ENCODE measurements around the gene STARD10. TPM values are rescaled to one million over a fixed set of nuclear protein-coding genes. Genes with fewer than 3 reads are reported as not detected.

Gene STARD10
- polyA plus RNA-seq, 1 donor, result 62.3 TPM

DNA sequence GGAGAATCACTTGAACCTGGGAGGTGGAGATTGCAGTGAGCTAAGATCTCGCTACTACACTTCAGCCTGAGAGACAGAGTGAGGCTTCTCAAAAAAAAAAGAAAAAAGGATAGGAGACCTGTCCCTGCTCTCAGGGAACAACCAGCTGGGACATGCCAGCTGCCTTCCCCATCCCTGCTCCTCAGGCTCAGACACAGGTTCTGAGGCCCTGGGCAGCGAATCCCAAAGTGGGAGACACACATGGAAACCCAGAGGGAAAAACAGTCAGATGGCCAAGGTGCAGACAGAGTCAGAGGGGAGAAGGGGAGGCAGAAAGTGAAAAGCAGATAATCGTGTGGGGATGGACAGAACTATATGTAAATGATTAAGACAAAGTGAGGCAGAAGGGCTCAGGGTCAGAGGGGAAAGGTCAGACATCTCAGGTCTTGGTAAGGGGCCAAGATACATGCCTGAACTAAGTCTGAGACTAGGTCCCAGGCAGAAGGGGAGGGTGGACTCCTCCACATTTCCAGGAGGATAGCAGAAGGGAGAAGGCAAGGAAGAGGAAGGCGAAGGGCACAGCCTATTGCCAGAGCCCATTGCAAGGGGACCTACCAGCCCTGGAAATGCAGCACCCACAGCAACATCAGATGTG is 14.2 kb downstream of the STARD10 start:
- DNase-seq, result no peak

DNA sequence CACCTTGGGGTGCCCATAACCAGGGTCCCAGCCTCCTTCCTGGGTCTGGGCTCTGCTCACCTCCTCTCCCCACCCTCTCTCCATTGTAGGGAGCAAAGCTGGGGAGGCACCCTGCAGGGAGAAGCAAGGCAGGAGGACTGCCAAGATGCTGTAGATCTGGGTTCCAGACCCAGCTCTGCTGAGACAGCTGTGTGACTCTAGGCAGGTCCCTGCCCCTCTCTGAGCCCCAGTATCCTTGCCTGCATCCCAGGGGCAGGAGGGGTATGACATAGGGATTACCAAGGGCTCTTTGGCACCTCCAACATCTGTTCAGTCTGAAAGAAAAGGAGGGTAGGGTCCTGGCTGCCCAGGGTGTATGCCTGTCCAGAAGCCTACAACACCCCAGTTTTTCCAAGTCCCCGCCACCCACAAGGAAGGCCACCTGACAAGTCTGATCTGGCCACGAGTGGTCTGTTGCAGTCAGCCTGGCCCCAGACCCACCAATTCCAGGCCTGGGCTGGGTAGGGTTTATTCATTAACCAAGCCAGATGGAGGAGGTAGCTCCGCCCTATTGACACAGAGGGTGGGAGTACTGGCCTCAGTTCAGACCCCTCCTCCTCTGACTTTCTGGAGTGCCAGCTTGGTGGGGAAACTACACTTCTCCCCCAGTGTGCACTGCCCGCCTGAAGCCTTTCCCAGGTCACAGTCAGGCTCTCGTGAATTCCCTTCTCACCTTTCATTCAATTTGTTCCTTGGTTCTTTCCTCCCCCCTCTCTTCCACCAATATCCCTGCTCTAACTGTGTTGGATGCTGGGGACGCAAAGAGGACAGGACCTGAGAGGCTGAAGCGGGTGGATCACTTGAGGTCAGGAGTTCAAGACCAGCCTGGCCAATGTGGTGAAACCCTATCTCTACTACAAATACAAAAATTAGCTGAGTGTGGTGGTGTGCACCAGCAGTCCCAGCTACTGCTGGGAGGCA is 15.0 kb downstream of the STARD10 start:
- DNase-seq, result no peak

DNA sequence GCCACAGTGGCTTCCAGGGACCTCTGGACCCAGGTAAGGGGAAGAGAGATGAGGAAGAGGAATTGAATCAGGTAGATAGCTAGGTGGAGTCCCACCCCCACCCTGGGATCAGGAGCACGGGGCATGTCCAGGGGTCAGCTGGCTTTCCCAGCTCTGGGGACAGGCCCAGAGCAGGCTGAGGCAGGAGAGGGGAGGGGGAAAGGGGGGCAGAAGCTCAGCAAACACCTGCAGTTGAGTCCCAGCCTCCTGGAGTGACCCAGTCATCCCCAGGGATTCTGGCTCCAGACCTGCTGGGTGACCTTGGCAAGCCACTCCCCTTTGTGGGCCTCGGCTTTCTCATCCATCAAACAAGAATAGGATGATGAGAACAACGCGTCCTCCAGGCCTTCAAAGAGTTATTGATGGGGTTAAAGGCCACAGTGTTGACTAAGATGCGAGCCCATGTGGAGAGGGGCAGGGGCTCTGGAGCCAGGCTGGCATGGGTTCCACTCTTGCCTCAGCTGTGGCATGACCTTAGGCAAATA is 16.0 kb downstream of the STARD10 start:
- no peak for DNase-seq

DNA sequence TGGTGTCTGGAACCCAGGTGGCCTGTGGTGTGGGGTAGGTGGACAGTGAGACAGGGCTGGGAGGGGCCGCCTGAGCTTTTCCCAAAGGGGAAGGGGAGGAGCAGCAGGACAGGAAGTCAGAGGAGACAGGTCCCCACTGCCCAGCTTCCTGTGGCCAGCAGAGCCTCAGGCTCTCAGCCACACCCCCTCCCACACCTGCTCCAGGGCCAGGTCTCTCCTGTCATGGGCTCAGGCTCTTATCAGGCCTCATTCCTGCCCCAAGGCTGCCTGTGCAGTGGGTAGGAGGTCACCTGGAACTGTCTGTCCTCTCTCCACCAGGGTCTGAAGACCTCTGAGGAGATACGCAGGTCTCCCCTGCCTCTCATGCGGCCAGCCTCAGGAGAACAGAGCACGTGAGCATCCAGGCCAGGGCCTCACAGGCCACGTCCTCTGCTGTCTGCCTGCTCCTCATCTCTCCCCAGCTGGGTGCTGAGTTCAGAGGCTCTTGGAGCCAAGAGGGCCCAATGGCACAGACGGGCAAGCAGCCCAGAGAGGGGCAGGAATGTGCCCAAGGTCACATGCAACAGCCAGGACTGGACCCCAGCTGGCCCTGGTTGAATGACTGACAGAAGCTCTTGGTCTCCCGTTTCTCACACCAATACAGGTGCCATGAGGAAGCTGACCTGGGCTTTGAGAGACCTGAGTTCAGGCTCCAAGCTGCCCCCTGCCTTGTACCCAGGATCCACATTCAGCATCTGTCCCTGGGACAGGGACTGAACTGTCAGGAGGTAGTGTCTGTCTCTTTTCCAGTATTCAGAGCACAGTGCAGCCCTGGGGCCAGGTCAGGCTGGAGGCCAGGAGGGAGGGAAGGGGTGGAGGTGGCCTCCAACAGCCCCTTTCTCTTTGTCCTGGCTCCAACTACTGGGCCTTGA is 16.7 kb downstream of the STARD10 start:
- no peak for DNase-seq

DNA sequence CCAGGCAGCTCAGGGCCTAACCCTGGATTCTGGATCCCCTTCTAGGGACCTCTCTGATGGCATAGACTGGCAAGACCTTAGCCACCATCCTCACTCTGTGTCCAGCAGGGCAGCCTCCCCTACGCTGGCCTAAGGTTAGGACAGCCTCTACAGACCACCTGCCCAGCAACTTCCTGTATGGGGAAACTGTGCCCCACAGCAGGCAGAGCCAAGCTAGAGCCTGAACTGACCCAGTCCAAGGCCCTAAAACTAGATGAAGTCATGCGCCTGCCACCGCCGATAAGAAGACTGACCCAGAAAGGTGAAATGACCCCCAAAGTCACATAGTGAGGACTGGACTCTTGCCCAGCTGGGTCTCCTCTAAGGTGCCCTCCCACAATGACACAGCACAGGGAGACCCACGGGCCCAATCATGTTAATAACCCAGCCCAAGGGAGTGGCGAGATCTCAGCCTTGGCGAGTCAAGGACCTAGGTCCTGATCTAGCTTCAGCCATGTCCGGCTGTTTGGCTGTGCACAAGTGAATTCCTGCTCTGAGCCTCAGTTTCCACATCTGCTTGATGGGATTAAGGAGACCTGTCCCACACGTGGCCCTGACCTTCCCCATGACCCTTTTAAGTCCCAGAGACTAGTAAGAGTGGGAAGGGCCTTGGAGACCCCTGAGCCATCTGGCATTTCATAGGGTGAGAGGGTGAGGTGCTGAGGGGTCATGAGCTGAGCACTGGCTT is 17.6 kb downstream of the STARD10 start:
- no peak for DNase-seq

DNA sequence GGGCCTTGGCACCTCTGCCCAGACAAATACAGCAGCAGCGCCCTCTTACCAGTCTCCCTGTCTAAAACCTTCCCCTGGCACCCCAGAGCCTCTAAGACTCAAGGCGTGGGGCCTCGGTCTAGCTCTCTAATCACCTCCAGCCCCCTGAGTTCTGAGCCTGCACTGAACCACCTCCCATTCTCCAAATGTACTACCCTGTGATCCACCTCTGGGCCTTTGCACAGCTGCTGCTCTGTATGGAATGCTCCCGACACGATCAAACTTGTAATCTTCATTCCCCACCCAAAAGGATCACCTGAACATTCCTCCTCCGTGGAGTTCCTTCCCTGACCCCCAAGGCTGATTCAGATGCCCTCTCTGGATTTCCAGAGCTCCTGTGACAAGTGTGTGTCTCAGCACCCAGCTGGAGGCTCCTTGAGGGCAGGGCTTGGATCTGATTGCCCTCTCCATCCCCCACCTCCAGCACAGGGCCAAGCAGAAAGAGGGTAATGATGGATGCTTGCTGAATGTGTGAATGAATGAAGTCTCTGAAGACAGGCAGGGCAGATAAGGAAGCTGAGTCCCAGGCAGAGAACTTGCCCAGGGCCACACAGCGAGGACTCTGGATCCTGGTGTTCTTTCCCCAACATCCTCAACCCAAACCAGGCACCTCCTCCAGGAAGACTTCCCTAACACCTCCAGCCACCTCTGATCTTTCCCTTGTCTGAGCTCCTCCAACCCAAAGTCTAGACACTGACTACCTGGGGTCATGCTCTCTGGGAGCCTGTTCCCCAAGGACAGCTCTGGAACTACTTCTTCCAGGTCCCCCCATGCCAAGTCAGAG is 18.3 kb downstream of the STARD10 start:
- DNase-seq, result no peak

DNA sequence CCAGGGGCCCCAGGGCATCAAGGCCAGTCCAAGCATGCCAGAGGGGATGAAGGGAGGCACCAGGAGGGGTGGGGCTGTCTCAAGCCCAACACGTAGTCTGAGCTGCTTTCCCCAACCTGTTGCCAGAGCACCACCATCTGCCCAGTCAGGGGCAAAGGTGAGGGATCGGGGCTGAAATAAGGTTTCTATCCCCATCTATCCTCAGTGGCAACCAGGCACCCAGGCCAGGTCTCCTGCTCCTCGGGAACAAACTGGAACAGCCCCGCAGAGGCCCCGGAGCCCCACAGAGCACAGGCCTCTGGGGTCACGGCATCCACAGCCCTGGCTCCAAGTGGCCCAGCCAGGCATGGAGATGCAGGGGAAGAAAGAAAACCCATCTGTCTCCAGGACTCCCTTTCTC is 19.3 kb downstream of the STARD10 start:
- DNase-seq, result no peak

DNA sequence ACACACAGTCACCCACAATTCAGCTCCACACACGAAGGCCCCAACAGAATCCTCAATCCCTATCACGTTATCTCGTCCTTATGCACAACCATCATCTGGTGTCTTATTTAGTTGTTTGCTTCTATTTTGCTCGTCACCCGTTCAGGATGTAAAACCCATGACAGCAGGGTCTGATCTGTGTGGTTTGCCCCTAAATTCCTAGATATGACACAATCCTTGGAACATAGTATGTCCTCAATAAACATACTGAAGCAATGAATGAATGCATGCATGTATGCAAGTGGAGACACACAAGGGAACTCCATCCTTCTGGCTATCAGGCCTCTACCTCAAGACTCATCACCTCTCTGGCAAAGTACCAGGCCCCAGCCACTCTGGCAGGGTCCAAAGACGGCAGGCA is 20.2 kb downstream of the STARD10 start:
- DNase-seq, result no peak

DNA sequence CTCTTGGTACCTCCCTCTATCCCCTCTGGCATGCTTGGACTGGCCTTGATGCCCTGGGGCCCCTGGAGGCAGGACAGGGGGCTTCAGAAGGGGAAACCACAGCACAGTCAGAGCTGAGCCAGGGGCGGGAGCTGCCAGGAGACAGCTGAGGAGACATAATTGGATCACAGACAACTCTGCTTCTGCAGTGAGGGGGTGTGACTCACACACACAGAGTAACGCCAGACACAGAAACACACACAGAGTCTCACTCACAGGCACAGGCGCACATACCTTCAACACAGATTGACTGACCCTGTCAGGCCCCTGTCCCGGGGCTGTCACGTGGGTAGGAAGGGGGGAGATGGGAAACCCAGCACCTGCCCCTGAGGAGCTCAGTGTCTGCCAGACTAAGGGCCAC is 20.6 kb downstream of the STARD10 start:
- DNase-seq, result peak; percentile 83

DNA sequence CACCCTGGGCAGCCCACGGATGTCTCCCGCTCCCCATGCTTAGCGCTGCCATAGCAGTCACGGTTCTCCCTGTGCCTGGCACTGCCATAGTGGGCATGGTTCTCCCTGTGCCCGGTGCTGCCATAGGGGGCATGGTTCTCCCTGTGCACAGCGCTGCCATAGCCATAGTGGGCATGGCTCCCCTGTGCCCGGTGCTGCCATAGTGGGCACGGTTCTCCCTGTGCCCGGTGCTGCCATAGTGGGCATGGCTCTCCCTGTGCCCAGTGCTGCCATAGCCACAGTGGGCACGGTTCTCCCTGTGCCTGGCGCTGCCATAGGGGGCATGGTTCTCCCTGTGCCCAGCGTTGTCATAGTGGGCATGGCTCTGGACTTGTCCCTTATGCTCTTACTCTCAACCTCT is 21.8 kb downstream of the STARD10 start:
- no peak for DNase-seq

DNA sequence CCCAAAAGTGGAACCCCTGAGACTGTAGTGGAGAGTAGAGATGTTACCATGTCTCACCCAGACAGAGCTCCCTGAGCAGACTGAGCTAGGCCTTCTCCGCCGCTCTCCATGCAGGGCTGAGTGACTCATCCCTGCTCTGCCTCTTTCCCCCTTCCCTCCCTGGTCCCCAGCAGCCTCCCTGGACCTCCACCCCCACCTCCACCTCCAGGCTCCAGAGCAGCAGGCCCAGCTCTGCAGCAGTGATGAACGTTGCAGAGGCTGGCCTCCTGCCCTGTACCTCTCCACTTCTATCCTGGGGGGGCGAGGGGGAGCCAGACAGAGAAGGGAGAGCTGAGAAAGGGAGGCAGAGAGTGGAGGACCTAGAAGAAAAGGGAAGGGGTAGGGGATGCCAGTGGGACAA is 22.3 kb downstream of the STARD10 start:
- no peak for DNase-seq

DNA sequence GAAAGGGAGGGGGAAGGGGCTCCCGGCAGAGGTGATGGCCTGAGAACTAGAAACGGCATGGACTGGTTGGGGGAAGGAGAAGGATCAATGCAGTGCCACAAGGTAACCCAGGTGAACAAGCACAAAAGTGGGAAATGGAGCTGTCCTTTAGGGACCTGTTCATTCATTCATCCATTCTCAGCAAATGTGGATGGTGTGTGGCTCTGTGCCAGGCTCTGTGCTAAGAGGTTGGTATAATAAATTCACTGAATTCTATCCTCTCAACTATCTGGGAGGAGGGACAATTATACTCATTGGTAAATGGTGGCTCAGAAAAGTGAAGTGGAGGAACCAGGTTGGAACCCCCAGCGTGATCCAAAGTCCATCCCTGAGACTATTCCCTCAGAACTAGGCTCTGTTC is 23.0 kb downstream of the STARD10 start:
- no peak for DNase-seq

DNA sequence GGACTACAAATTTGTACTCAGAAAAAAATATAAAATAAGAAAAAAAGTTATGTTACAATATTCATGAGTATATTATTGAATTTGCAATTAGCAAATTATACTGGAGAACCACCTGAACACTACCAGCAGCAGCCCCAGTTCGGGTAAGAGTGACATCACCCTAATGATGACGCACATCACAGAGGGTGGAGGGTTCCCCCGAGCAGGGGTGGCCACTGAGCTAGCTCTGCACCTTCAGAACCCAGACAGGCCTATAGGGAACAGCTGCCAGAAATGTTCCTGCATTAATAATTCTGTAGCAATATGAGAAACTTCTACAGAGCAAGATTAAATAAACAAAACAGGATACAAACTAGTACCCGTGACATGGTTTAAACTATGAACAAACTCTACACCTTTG is 24.2 kb downstream of the STARD10 start:
- DNase-seq, result no peak

DNA sequence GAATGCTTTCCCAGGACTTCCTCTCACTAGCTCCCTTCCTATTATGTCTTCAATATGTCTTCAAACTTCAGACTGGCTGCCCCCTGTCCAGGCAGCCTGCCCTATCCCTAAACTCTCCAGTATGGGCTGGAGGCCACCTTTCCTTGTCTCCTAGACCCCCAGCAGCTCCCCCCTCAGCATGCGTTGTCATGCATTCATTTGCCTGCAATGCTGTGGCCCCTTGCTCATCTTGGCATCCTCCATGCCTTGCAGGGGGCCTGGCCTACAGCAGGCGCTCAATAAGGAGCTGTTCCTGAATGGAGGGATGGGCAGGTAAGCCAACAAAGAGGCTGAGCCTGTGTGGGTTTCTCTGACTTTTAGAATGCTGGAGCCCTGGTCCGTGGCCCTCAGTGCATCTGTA is 25.3 kb downstream of the STARD10 start:
- DNase-seq, result no peak

DNA sequence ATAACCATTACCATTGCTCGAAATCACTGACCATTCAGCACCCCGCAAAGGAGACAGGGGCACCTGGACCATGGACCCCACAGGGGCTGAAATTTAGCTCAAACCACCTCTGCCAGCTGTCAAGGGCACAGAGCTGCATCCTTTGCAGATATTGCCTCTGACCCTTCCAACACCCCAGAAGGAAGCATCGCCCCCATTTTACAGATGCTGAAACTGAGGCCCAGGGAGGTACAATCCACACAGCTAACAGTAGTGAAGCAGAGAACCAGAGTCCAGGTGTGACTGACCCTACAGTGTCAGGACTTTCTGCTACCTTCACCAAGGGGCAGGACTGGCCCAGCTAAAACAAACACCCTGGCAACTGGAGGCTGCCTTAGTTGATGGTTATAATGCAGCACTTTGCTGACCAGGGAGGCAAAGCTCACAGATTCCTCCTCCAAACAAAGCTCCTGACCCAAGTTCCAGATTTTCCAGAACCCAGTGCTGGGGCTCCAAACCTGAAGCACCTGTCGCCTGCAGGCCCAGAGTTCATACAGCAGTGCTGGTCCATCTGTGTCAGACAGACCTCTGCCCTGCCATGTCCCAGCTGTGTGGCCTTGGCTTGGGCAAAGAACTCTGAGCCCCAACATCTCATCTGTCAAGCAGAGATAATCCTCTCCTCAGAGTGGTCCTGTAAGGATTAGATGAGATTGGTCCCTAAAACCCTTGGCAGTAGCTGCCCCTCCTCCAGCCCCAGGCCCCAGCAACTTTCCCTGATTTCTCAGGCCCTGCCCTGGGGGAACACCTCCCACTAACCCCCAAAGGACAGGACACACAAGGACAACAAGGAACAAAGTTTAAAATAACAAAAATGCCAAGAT is 26.4 kb downstream of the STARD10 start:
- no peak for DNase-seq

DNA sequence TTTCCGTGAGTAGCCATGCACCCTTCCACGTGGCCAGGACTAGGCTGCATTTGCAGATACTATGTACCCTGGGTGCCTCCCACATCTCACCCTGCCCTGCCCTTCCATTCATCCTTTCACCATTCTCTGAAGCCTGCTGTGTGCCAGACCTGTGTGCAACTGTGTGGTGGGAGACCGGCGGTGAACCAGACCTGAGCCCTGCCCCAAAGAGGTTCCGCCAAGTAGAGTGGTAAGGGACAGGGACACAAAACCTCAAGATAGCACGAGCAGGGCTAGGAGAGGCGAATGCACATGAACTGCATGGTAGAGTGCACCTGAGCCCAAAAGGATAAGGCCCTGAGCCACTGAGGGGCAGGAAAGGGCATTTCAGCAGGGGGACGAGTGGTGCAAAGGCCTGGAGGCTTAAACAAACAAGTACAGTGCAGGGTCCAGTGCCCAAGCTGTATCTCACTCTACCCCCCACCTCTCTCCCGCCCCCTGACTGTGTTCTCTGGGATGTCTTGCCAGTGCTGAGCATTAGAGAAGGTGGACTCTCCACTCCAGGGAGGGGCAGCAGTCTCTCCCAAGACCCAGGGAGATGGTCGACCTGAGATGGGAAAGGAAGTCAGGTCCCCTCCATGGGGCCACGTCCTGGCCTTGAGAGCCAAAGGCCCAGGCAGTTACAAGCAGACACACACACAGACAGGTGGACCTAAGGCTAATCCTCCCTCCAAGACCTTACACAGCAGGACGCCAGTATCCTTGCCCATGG is 27.5 kb downstream of the STARD10 start:
- no peak for DNase-seq

DNA sequence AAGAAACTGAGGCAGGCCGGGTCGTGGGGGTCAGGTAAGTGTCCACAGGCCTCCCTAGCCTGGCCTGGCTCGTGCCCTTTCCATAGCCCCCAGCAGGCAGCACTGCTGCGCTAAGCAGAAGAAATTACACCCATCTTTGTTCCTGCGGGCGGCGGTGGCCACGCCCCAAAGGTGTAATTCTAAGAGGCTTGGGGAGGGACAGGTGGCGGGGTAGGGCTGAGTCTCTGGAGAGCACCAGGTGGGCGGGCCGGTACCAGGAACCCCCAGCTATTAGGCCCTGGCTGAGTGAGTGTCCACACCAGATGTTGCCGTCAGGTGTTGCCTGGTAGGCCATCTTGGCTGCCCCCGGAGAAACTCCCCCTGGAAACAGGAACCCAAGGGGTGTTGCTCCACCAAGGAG is 29.3 kb downstream of the STARD10 start:
- DNase-seq, result no peak

DNA sequence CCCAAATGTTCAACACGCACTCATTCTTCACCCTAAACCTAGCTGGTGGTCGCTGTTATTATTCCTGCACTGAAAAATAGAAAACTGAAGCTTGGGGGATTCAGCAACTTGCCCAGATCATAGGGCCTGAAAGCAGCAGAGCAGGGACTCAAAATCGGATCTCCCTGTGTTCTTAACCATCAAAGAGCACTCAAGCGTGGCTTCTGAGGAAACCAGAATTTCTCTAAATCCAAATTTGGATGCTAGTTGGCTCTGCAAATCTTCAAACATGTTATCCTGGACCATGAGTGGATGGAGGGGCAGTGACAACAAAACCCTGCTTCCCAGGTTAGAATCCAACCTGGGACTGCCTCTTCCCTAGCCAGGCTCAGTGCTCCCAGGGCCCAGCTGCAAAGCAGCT is 30.0 kb downstream of the STARD10 start:
- DNase-seq, result no peak

DNA sequence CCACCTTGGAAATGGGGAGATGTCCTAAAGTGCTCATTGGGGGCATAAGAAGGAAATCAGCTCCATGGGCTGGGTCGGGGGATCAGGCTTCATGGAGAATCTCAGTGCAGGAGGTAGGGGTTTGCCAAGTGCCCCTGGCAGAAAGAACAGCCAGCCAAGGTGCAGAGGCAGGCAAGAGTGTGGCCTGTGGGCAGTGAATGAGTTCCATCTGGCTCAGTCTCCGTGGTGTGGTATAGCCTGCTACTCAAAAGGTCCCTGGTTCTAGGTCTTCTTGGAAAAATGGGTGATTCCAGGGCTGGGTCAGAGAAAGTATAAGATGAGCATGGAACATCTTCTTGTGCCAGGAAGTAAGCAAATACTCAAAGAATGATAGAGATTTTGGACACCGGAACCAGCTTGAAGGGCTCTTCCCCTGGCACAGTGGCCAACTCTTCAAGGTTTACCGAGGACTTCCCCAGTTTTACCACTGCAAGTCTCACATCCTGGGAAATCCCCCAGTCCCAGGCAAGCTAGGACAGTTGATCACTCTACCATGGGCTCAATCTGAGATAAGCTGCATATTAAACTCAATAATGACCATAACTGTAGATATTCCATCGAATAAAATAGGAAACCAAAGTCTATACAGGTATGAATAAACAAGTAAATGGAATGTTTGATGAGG is 31.1 kb downstream of the STARD10 start:
- DNase-seq, result no peak

Measured in hindlimb muscle (tissue), 1 donor.